K562 (cell line): ENCODE results near the gene HELZ2. TPM values are rescaled to one million over a fixed set of nuclear protein-coding genes. Genes with fewer than 3 reads are reported as not detected.

ENCODE experiments used
- ATF7 ChIP-seq: fragments of 450-650 bp; IDR thresholded peaks from 2 replicates; pipeline ENCODE4 v1.7.1; 2014; ENCODE audit warnings: mild to moderate bottlenecking, moderate library complexity
- BHLHE40 ChIP-seq: IDR thresholded peaks from 2 replicates; pipeline ENCODE4 v1.6.1; 2011; ENCODE audit warnings: low read length, improper control_type of control experiment
- CEBPB ChIP-seq: fragments of 450-650 bp; IDR thresholded peaks from 2 replicates; pipeline ENCODE4 v1.6.1; 2016; ENCODE audit warnings: missing genetic modification characterization, missing compliant biosample characterization
- FOXM1 ChIP-seq, 2 experiments: fragments of 450-650 bp in 1 of 2; sonication (generic) in 1 of 2; formaldehyde crosslinking in 1 of 2; IDR thresholded peaks; 2 replicates each; pipeline versions ENCODE4 v1.6.1 to v1.9.0; 2017 to 2022; ENCODE audit warnings: low read depth in 2 of 2, mild to moderate bottlenecking in 2 of 2, missing genetic modification reagents in 1 of 2, moderate library complexity in 1 of 2
- HMGN3 ChIP-seq: IDR thresholded peaks from 2 replicates; pipeline ENCODE4 v1.6.1; 2011; ENCODE audit warnings: borderline replicate concordance, low read depth, mild to moderate bottlenecking, mixed read lengths, low read length; ENCODE audit not compliant: insufficient read length; ENCODE audit errors: extremely low read depth
- HNRNPK ChIP-seq: fragments of 200-400 bp; formaldehyde crosslinking; IDR thresholded peaks from one replicate; pipeline ENCODE4 v1.6.1; 2018; ENCODE audit warnings: mild to moderate bottlenecking, low read depth, low read length; ENCODE audit not compliant: poor library complexity, severe bottlenecking
- HNRNPUL1 ChIP-seq: fragments of 200-400 bp; formaldehyde crosslinking; IDR thresholded peaks from 2 replicates; pipeline ENCODE4 v1.6.1; 2017; ENCODE audit warnings: low read length
- KDM5B ChIP-seq: fragments of 200-600 bp; sonication (generic); IDR thresholded peaks from 2 replicates; pipeline ENCODE4 v1.6.1; 2012; ENCODE audit warnings: low read depth, mild to moderate bottlenecking, moderate library complexity, low read length, control low read depth, inconsistent platforms; ENCODE audit not compliant: insufficient replicate concordance
- MCM5 ChIP-seq: fragments of 450-650 bp; IDR thresholded peaks from 2 replicates; pipeline ENCODE4 v1.6.1; 2016; ENCODE audit warnings: low read depth
- MYNN ChIP-seq, 2 experiments: sonication (generic); formaldehyde crosslinking in 1 of 2; IDR thresholded peaks; 2 replicates each; pipeline versions ENCODE4 v1.5.0 to v1.6.1; 2016 to 2020; ENCODE audit warnings: antibody characterized with exemption in 1 of 2, missing genetic modification reagents in 1 of 2
- NCOA1 ChIP-seq: fragments of 450-650 bp; IDR thresholded peaks from 2 replicates; pipeline ENCODE4 v1.6.1; 2016; ENCODE audit warnings: low read depth
- NR2C1 ChIP-seq, 2 experiments: fragments of 450-650 bp; IDR thresholded peaks; 2 replicates each; pipeline ENCODE4 v1.6.1; 2017; ENCODE audit warnings: mild to moderate bottlenecking in 2 of 2, antibody characterized with exemption in 1 of 2, inconsistent platforms in 1 of 2, missing compliant biosample characterization in 1 of 2, missing genetic modification characterization in 1 of 2
- PHB2 ChIP-seq: fragments of 450-650 bp; IDR thresholded peaks from 2 replicates; pipeline ENCODE4 v1.6.1; 2017; ENCODE audit warnings: low read depth
- POLR2A ChIP-seq: fragments of 450-650 bp; conservative IDR thresholded peaks from 2 replicates; pipeline ENCODE4 v1.6.1; 2016
- RBM25 ChIP-seq: fragments of 200-400 bp; formaldehyde crosslinking; IDR thresholded peaks from 2 replicates; pipeline ENCODE4 v1.6.1; 2018; ENCODE audit warnings: low read length, low read depth, moderate library complexity; ENCODE audit not compliant: severe bottlenecking
- REST ChIP-seq, 2 experiments: fragments of 450-650 bp; formaldehyde crosslinking in 1 of 2; IDR thresholded peaks; 2 replicates each; pipeline versions ENCODE4 v1.4.0 to v1.6.1; 2014 to 2020; ENCODE audit warnings: mild to moderate bottlenecking in 2 of 2, borderline replicate concordance in 1 of 2, low read depth in 1 of 2
- SREBF2 ChIP-seq: sonication (generic); formaldehyde crosslinking; IDR thresholded peaks from 2 replicates; pipeline ENCODE4 v1.4.0; 2020; ENCODE audit warnings: mild to moderate bottlenecking, missing genetic modification reagents
- TCF7 ChIP-seq: sonication (generic); IDR thresholded peaks from 2 replicates; pipeline ENCODE4 v1.6.1; 2016; ENCODE audit warnings: antibody characterized with exemption, borderline replicate concordance
- TSC22D4 ChIP-seq: fragments of 450-650 bp; IDR thresholded peaks from 2 replicates; pipeline ENCODE4 v1.6.1; 2016; ENCODE audit warnings: missing genetic modification characterization, missing biosample characterization, control low read depth
- ZNF384 ChIP-seq: IDR thresholded peaks from 2 replicates; pipeline ENCODE4 v1.6.1; 2012; ENCODE audit warnings: low read depth, low read length, improper control_type of control experiment
- ZSCAN32 ChIP-seq: fragments of 450-650 bp; formaldehyde crosslinking; IDR thresholded peaks from 2 replicates; pipeline ENCODE4 v1.4.0; 2020; ENCODE audit warnings: mild to moderate bottlenecking, moderate library complexity
- polyA plus RNA-seq, 8 experiments: library from polyadenylated mRNA; depleted of rRNA in 4 of 8; stranded (reverse) in 5 of 8; unstranded in 3 of 8; fragments of >200 nt; fragmentation: Nextera tagmentation in 2 of 8; fragmentation: Illumina TruSeq in 1 of 8; extraction: Ambion mirVana in 2 of 8; extraction: Trizol in 1 of 8; gene quantifications; 2 replicates each; pipeline versions ENCODE4 v1.2.1 to v1.2.3, GENCODE V29; 2011 to 2014; ENCODE audit warnings: inconsistent platforms in 1 of 8, missing spikeins in 1 of 8
- total RNA-seq, 7 experiments: library from RNA; depleted of rRNA in 6 of 7; stranded (reverse); fragments of >200 nt in 6 of 7; fragmentation: Illumina TruSeq in 2 of 7; extraction: Trizol in 2 of 7; gene quantifications; 2 replicates each; pipeline versions ENCODE4 v1.2.1 to v1.2.3, GENCODE V29; 2011 to 2021; ENCODE audit warnings: low replicate concordance in 1 of 7

HELZ2 gene
- total and polyA plus RNA-seq, 9 of the 15 experiments (the other 6 are each of a cell fraction or from before 2014, with no cell fraction given), result 0.03 to 7.8 (median 2.9) TPM; not detected in 1

GRCh38 chr20:63574829-63575743 lies 1.0 kb upstream of the HELZ2 start (continued):
- TF ChIP-seq MYNN (IDR thresholded peaks at IDR 0.05) (no peak), MYNN (CRISPR knock-in tag; IDR thresholded peaks at IDR 0.05) (no peak), PHB2 (no peak), REST (IDR thresholded peaks at IDR 0.05; ENCODE audit: borderline replicate concordance) (0 out of 2 replicates have a peak, but pooled peaks have one; percentile 22), REST (CRISPR knock-in tag; IDR thresholded peaks at IDR 0.05; ENCODE audit: low read depth) (no peak), POLR2A (no peak), KDM5B (peak; percentile 4), TCF7 (no peak), BHLHE40 (no peak), HNRNPK (no peak), HNRNPUL1 (no peak), MCM5 (no peak), ZNF384 (peak; percentile 85), FOXM1 (IDR thresholded peaks at IDR 0.05; ENCODE audit: low read depth) (no peak), FOXM1 (CRISPR knock-in tag; IDR thresholded peaks at IDR 0.05; ENCODE audit: low read depth) (no peak), SREBF2 (no peak), ZSCAN32 (CRISPR knock-in tag) (no peak), RBM25 (no peak), NR2C1 (IDR thresholded peaks at IDR 0.05) (no peak), NR2C1 (tag; IDR thresholded peaks at IDR 0.05) (no peak), TSC22D4 (tag) (no peak), ATF7 (peak; percentile 66), NCOA1 (no peak), HMGN3 (peak; percentile 18), CEBPB (tag) (peak; percentile 85)
